GM19240 (cell line): ENCODE results near the gene BAD.

ENCODE experiments used
- DNase-seq: peaks from one replicate; pipeline ENCODE4 v3.0.0; 2011; ENCODE audit warnings: low spot score; ENCODE audit not compliant: insufficient read length

Gene BAD

GRCh38 chr11:64232182-64232966, 52.1 kb downstream of the BAD start:
- DNase-seq, result no peak

GRCh38 chr11:64231546-64231945, 52.9 kb downstream of the BAD start:
- DNase-seq, result no peak

GRCh38 chr11:64230985-64231365, 53.5 kb downstream of the BAD start:
- DNase-seq, result no peak

- DNase-seq, result peak; percentile 93
Observed at GRCh38 chr11:64230171-64230984, 54.1 kb downstream of the BAD start, which contains the start of gene DNAJC4. Gene DNAJC4 (plus strand): TSS chr11:64230548. CDS start chr11:64230855, 307 bp downstream.

- DNase-seq, result no peak
Observed at GRCh38 chr11:64229744-64230170, 54.7 kb downstream of the BAD start.

- DNase-seq, result no peak
Observed at GRCh38 chr11:64229090-64229743, 55.2 kb downstream of the BAD start.

- DNase-seq, result no peak
Observed at GRCh38 chr11:64227405-64227956, 57.0 kb downstream of the BAD start.

- DNase-seq, result no peak
Observed at GRCh38 chr11:64226507-64227051, 57.9 kb downstream of the BAD start.

- peak; percentile 94 for DNase-seq
Observed at GRCh38 chr11:64225608-64226506, 58.6 kb downstream of the BAD start, which contains the start of the genes NUDT22 and TRPT1. Gene NUDT22 (plus strand): TSS chr11:64226274. CDS start chr11:64226653, 379 bp downstream. Gene TRPT1 (minus strand): TSS chr11:64226186. CDS start chr11:64225860, 326 bp downstream.

GRCh38 chr11:64224891-64225607, 59.4 kb downstream of the BAD start:
- DNase-seq, result no peak

GRCh38 chr11:64224151-64224890, 60.1 kb downstream of the BAD start:
- DNase-seq, result no peak

- no peak for DNase-seq
Observed at GRCh38 chr11:64223001-64223651, 61.3 kb downstream of the BAD start.

GRCh38 chr11:64222651-64223000, 61.8 kb downstream of the BAD start:
- no peak for DNase-seq

GRCh38 chr11:64220798-64221197, 63.7 kb downstream of the BAD start:
- no peak for DNase-seq

GRCh38 chr11:64220271-64220670, 64.2 kb downstream of the BAD start:
- DNase-seq, result no peak
